RWPE1 (cell line): ENCODE measurements around the gene TSPAN14.

ENCODE experiments used
- CTCF ChIA-PET: fragments of 350-600 bp; sonication (Branson Sonifier 250); formaldehyde crosslinking; extraction: SDS; loops from one replicate; lab custom pipeline; 2021; lab: Yijun Ruan, JAX
- POLR2A ChIA-PET: fragments of 400-600 bp; formaldehyde crosslinking; extraction: SDS; loops from one replicate; lab custom pipeline; 2020; ENCODE audit warnings: antibody characterized with exemption; ENCODE audit not compliant: low non-redundant PET; lab: Yijun Ruan, JAX
- DNase-seq: peaks from one replicate; pipeline ENCODE4 v3.0.0; 2012; ENCODE audit warnings: low spot score
- H3K27ac ChIP-seq: fragments of 450-650 bp; 2 replicates; pipeline ENCODE4 v1.5.1; 2017
- TF ChIP-seq, protein P1 (sequence below): fragments of 450-650 bp; conservative IDR thresholded peaks from 2 replicates; pipeline ENCODE4 v1.5.1; 2017; ENCODE audit warnings: low read depth, mild to moderate bottlenecking

TSPAN14 gene

GRCh38 chr10:80459047-80459865 is 5.1 kb downstream of the TSPAN14 start:
- TF ChIP-seq, protein P1, sequence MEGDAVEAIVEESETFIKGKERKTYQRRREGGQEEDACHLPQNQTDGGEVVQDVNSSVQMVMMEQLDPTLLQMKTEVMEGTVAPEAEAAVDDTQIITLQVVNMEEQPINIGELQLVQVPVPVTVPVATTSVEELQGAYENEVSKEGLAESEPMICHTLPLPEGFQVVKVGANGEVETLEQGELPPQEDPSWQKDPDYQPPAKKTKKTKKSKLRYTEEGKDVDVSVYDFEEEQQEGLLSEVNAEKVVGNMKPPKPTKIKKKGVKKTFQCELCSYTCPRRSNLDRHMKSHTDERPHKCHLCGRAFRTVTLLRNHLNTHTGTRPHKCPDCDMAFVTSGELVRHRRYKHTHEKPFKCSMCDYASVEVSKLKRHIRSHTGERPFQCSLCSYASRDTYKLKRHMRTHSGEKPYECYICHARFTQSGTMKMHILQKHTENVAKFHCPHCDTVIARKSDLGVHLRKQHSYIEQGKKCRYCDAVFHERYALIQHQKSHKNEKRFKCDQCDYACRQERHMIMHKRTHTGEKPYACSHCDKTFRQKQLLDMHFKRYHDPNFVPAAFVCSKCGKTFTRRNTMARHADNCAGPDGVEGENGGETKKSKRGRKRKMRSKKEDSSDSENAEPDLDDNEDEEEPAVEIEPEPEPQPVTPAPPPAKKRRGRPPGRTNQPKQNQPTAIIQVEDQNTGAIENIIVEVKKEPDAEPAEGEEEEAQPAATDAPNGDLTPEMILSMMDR, result no peak; the same call in 1 of the 2 replicates
- H3K27ac ChIP-seq, result peak overlapping the region; percentile 97
- CTCF ChIA-PET, result interaction anchor here (0.5 to 3.5 kb wide), 9 partner anchors 10 to 299 kb away, joined by 3 to 26 read pairs (median 3); no protein-coding TSS in a partner anchor
- POLR2A ChIA-PET, result interaction anchor here (0.6 to 1.4 kb wide), 2 partner anchors 14 to 46 kb away, joined by 4 to 6 read pairs; no protein-coding TSS in a partner anchor
- peak; percentile 79 for DNase-seq

GRCh38 chr10:80460399-80461207 is 6.5 kb downstream of the TSPAN14 start:
- peak overlapping the region; percentile 84 for H3K27ac ChIP-seq
- TF ChIP-seq, protein P1, result no peak
- DNase-seq, result peak; percentile 89
- POLR2A ChIA-PET, result interaction anchor here (0.6 kb wide), 1 partner anchor 10 kb away, joined by 3 read pairs; no protein-coding TSS in a partner anchor
- CTCF ChIA-PET, result interaction anchor here (0.6 to 3.5 kb wide), 7 partner anchors 11 to 1148 kb away, joined by 3 to 26 read pairs (median 5); no protein-coding TSS in a partner anchor

DNA sequence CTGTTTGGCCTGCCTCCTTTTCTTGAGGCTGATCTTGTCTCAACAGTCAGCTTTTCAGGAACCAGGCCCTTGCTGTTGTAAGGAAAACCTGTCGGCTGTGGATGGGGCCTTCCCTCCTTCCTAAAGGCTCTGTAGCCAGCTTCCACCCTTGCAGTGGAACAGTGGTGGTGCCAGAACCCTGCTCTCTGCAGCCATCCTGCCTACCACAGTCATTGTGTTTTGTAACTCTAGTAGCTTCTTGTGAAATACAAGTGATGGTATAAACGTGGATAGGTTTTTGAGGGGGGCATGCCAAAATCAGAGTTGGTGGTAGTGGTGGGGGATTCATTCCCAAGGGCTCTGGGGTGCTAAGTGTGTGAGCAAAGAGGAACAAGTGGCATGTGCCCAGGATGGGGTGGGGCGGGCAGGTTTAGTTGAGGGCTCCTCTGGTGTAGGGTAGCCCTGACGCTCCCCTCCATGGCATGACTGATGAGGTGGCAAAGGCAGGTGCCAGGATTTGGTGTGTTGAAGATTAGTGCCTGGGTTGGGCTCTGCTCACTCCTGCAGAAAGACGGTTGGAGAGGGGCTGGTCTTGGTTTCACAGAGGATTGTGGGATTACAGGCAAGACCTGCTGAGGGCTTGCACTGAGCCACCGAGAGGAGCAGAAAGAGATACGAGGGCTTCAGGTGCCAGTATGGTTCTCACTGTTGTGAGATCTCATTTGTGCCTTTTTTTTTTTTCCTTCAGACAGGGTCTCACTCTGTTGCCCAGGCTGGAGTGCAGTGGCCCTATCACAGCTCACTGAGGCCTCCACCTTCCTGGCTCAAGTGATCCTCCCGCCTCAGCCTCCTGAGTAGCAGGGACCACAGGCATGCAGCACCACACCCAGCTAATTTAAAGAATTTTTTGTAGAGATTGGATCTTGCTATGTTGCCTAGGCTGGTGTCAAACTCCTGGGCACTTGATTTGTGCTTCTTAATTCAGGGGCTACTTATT is 7.4 kb downstream of the TSPAN14 start:
- TF ChIP-seq, protein P1, result no peak
- POLR2A ChIA-PET, result interaction anchor here (0.6 to 0.8 kb wide), 2 partner anchors 10 to 48 kb away, joined by 3 read pairs; no protein-coding TSS in a partner anchor
- CTCF ChIA-PET, result interaction anchor here (0.6 to 3.5 kb wide), 8 partner anchors 11 to 123 kb away, joined by 3 to 26 read pairs (median 4); no protein-coding TSS in a partner anchor
- peak overlapping the region; percentile 84 for H3K27ac ChIP-seq
- DNase-seq, result no peak

DNA sequence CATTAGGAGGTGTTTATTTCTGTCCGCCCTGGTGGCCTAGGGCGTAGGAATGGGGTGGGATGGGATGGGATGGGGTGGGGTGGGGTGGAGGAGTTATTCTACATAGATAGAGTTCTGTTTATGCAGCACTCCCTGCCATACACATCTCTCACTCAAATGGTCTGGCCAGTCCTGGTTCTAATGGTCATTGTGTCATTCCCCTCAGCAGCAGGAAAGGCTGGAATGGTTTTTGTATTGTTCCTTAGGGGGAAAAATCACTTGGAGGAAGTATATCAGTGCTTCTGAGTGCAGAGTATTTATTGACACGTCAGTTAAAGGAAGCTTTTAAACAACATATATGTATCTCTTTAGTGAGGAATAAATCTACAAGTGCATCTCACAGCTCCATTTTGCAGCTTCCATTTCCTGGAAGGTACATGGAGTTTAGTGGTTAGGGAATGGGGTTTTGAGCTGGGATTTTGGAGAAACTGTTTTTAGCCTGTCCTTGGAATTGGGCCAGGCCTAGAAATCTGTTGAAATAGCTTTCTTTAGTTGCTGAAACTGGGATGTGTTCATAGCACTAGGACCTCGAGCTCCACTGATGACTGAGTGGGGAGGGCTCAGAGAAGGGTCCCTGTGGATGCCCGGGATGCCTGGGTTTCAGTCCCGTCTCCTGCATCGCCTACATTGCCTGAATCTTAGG is 8.3 kb downstream of the TSPAN14 start:
- CTCF ChIA-PET, result interaction anchor here (0.6 to 1.5 kb wide), 5 partner anchors 10 to 122 kb away, joined by 3 to 5 read pairs (median 3); no protein-coding TSS in a partner anchor
- TF ChIP-seq, protein P1, result no peak
- no peak for DNase-seq
- peak overlapping the region; percentile 84 for H3K27ac ChIP-seq
- POLR2A ChIA-PET, result interaction anchor here (0.8 kb wide), 1 partner anchor 47 kb away, joined by 3 read pairs; no protein-coding TSS in a partner anchor

GRCh38 chr10:80462981-80463741 is 9.1 kb downstream of the TSPAN14 start:
- CTCF ChIA-PET, result interaction anchor here (0.6 to 1.7 kb wide), 7 partner anchors 18 to 211 kb away, joined by 3 to 7 read pairs (median 3); no protein-coding TSS in a partner anchor
- H3K27ac ChIP-seq, result peak overlapping the region; percentile 84
- POLR2A ChIA-PET, result no interaction called here
- TF ChIP-seq, protein P1, result no peak
- DNase-seq, result no peak
